Dermis microvascular lymphatic vessel endothelial cell (primary cell): Measurements from ENCODE around the gene RBMS1. TPM values are rescaled to one million over a fixed set of nuclear protein-coding genes. Genes with fewer than 3 reads are reported as not detected.

Source experiments
- DNase-seq, 2 donors: peaks; one replicate each; pipeline versions ENCODE4 v3.0.0 to v3.0.0-alpha.2; 2010; ENCODE audit warnings: low read depth in 2 of 2
- total RNA-seq: library from RNA; depleted of rRNA; stranded (reverse); fragments of >200 nt; gene quantifications from 2 replicates; pipeline ENCODE4 v1.2.1, GENCODE V29; 2014

RBMS1 gene
- total RNA-seq, 1 donor from 2014 or later = 55.1 TPM

- DNase-seq = no peak
These were observed 239.3 kb downstream of the RBMS1 start for GRCh38 chr2:160254189-160254762.

DNA sequence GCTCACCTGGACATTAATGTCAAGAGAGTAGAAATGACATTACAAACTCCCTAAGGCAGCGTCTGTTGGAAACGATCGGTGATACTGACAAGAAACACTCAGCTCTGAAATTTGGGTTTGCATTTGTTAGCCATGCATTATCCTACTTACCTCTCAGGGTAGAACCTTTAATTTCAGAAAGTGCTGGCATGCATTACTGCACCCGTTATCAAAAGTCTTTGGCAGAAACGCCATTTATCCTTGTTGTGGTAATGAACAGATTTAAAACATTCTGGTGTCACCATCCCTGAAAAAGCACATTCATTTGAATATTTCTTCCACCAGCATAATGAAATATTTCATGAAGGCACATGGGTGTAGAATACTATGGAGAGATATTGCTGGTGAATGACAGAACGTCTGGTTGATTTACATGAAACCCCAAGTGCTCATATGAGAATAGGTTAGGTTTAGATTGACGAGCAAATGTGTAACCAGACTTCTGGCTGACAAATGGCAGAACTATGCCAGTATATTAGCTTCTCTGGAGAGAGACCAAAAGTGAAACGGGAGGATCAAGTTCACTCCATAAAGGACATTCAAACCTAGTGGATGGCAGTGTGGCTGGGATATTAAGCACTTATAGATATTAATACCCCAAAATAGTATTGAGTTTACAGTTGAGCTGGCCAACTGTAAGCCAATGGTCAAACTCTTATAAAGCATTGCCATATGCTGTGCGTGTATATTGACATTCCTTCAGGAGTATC lies 240.0 kb downstream of the RBMS1 start:
- DNase-seq = no peak

DNA sequence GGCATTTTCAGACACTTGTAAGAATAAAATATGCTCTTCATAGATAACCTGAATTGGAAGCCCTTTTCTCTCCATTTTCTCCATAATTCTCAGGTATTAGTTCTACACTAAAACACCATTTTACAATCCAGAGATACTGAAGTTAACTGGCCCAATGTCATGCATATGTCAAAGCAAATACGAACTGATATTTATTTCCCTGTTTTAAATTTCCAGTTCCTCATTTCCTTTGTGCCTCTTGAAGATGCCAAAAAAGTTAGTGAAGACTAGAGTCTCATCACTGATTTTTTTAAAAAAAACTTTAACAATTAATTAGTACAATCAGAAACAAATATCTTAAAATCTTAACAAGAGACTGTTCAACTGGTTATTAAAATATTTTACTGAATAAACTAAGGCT lies 240.7 kb downstream of the RBMS1 start:
- DNase-seq = no peak

- DNase-seq = peak; percentile 22 to 48
These were observed 241.2 kb downstream of the RBMS1 start for GRCh38 chr2:160252278-160252887.

DNA sequence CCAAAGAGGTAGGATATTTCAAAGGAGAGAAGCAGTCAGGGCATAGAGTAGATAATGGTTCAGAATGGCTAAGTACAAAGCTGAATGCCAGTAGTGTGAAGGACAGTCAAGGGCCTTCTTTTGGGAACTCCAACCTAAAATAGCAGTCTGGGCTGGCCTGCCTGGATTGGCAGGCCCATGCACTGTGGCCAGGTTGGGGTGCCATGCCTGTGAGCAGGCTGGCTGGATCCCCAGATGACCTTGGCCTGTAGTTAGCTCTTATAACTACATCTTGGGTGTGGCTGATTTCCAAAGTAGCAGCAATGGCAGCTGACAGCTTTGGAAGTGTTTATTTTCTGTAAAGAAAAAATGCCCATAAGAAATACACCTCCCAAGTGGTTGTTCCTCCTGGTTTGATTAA lies 242.0 kb downstream of the RBMS1 start:
- no peak for DNase-seq

DNA sequence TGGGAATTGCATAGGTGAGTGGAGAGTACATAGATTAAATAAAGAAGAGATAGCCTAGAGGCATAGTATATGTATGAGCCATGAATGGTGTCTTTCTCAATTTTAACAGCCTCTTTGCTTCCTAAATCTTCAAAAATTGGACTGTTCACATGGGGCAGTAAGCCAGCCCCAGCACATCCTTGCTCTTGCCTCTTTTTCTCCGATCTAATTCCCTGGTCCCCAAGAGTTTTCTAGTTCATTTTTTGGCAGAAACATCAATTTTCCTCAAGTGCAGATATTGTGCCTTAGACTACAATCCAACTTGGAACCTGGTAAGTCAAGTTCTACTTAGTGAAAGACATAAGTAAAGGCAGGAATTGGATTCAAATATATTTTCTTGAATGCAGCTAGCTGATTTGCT lies 243.7 kb downstream of the RBMS1 start:
- DNase-seq = no peak

- no peak for DNase-seq
These were observed 246.1 kb downstream of the RBMS1 start for GRCh38 chr2:160247296-160248035.

DNA sequence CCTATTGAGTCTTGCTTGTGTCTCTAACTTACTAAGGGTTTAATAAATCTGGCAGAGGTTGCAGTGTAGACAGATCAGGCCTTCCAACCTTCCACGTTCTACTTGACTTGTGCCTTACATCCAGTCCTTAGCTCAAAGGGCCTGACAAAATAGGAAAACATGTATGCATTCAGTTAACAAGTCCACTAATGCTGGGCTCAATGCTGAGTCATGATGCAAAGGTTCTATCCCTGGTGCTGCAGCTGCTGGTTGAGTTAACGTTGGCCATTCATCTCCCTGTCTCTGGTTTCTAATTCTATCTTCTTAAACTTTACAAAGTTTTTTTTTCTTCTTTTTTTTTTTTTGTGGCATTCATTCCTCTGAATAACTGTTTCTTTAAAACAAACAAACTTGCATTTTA lies 247.3 kb downstream of the RBMS1 start:
- no peak for DNase-seq

DNA sequence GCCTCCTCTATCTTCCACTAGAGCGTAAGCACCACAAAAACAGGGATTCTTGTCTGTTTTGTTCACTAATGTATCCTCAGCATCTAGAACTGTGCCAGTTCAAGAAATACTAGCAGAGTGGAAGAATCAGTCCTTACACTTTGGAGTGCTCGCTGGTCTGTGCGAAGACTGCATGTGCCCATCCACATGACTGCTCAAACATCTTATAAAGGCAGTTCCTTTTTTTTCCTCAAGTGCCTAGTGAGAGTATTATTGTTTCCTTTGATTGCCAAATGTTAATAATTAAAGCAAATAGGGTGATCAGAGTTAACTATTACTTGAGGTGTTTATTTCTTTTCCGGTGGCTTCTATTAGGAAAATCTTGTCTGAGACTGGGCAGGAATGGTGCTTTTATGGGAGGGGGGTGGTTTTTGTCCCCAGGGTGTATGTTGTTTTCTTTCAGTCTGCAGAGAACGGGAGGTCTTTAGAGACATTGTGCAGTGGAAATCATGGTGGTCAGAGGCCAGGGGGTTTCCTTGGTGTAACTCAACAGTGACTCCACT lies 247.9 kb downstream of the RBMS1 start:
- no peak for DNase-seq

- DNase-seq = no peak
These were observed 250.6 kb downstream of the RBMS1 start for GRCh38 chr2:160242893-160243564.

GRCh38 chr2:160241251-160242137 lies 252.1 kb downstream of the RBMS1 start:
- peak in 1 of 2 donors; percentile 94 for DNase-seq

GRCh38 chr2:160239436-160239835 lies 254.2 kb downstream of the RBMS1 start:
- no peak for DNase-seq

- DNase-seq = no peak
These were observed 255.2 kb downstream of the RBMS1 start for GRCh38 chr2:160238392-160238791.

- no peak for DNase-seq
These were observed 260.6 kb downstream of the RBMS1 start for GRCh38 chr2:160232905-160233475.

- peak in 1 of 2 donors; percentile 69 for DNase-seq
These were observed 264.0 kb downstream of the RBMS1 start for GRCh38 chr2:160229591-160229990.

DNA sequence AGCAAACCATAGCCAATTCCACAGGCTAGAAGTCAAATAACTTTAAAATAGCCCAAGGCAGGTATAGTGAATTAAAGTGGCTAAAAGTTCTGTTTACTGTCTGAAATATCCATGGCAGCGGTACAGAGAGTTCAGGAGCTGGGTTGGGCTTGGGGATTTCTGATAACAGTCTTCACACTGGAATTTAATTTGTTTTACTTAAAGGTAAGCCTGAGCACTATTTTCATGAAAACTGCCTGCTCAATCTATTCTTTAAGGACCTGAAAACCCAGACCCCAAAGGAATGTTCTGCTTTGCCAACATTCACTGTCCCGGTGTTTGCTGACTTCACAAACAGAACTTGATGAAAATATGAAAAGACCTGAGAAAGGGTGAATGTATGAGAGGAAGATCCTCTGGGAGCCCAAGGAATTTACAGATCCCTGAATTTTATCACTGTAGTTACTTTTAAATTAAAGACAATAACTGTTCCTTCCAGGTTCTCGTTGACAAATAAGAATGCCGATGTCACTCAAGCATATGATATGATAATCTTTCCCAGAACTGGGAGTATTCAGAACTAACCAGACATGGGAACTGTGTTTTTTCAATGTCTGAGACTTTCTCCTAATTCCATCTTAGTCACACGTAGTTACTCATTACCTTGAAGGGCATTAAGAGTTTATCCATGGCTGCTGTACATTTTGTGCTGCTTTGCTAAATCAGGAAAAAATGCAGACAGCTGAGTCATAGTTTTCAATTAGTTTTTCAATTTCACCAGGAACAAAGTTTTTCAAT lies 265.3 kb downstream of the RBMS1 start:
- DNase-seq = peak in 1 of 2 donors; percentile 82

- peak in 1 of 2 donors; percentile 86 for DNase-seq
These were observed 266.2 kb downstream of the RBMS1 start for GRCh38 chr2:160227293-160227915.

GRCh38 chr2:160226367-160226766 lies 267.2 kb downstream of the RBMS1 start:
- no peak for DNase-seq

DNA sequence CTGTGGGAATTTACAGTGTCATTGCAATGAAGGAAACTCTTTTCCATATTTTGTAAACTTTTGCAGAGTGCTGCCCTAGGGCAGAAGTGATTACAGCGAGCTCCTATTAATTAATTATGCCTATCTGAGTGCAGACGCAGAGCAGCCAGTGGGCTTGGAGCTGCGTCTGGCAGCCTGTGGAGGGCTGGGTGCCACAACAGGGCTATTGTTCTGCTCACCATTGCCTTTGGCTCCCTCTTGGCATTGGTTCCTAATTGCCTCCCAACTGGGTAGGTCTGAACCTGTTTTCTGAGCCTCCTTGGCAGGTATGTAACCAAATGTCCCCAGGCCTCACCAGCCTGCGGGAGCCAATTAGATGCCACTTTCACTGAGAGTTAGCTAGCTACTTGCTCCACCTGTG lies 267.9 kb downstream of the RBMS1 start:
- no peak for DNase-seq
